HG02798 (cell line): ENCODE data around the gene PCCA.
"Not testable (repeated sequence)": the region's sequence is repeated elsewhere in the genome, so short reads cannot be mapped to it uniquely, and the experiment has no call there.

Experiments used
- ATAC-seq: cut with Tn5 transposase; IDR thresholded peaks from one replicate; pipeline ENCODE4 v1.9.1; 2021; ENCODE audit warnings: mild to moderate bottlenecking; ENCODE audit not compliant: unreplicated experiment, poor library complexity

The PCCA gene

GRCh38 chr13:100297413-100297812 lies 208.5 kb downstream of the PCCA start:
- no peak for ATAC-seq

- no peak for ATAC-seq
These were observed 209.3 kb downstream of the PCCA start for GRCh38 chr13:100298116-100298681.

- no peak for ATAC-seq
These were observed 209.8 kb downstream of the PCCA start for GRCh38 chr13:100298691-100299090.

GRCh38 chr13:100300243-100300642 lies 211.3 kb downstream of the PCCA start:
- ATAC-seq: no peak

GRCh38 chr13:100300708-100301107 lies 211.8 kb downstream of the PCCA start:
- no peak for ATAC-seq

- ATAC-seq: no peak
These were observed 212.5 kb downstream of the PCCA start for GRCh38 chr13:100301418-100301817.

GRCh38 chr13:100302391-100302790 lies 213.5 kb downstream of the PCCA start:
- ATAC-seq: no peak

GRCh38 chr13:100304229-100304628 lies 215.3 kb downstream of the PCCA start:
- no peak for ATAC-seq

GRCh38 chr13:100305398-100305797 lies 216.5 kb downstream of the PCCA start:
- ATAC-seq: no peak

- no peak for ATAC-seq
These were observed 217.1 kb downstream of the PCCA start for GRCh38 chr13:100306030-100306429.

- ATAC-seq: no peak
These were observed 217.6 kb downstream of the PCCA start for GRCh38 chr13:100306434-100306999.

GRCh38 chr13:100314132-100314910 lies 225.4 kb downstream of the PCCA start:
- ATAC-seq: no peak

GRCh38 chr13:100315522-100315921 lies 226.6 kb downstream of the PCCA start:
- peak; percentile 40 for ATAC-seq

- ATAC-seq: not testable (repeated sequence)
These were observed 229.6 kb downstream of the PCCA start for GRCh38 chr13:100318473-100318872.

GRCh38 chr13:100323937-100324336 lies 235.0 kb downstream of the PCCA start:
- no peak for ATAC-seq

GRCh38 chr13:100330662-100331061 lies 241.8 kb downstream of the PCCA start:
- ATAC-seq: no peak

- no peak for ATAC-seq
These were observed 244.2 kb downstream of the PCCA start for GRCh38 chr13:100333141-100333540.

GRCh38 chr13:100334214-100334613 lies 245.3 kb downstream of the PCCA start:
- peak; percentile 47 for ATAC-seq

- ATAC-seq: no peak
These were observed 248.1 kb downstream of the PCCA start for GRCh38 chr13:100336795-100337516.

- no peak for ATAC-seq
These were observed 249.4 kb downstream of the PCCA start for GRCh38 chr13:100338275-100338674.

GRCh38 chr13:100339411-100339940 lies 250.6 kb downstream of the PCCA start:
- ATAC-seq: no peak
